NCI-H510A (cell line): ENCODE results near the gene GRXCR2.
"Not testable (repeated sequence)": the region's sequence is repeated elsewhere in the genome, so short reads cannot be mapped to it uniquely, and the experiment has no call there.

Source experiments
- DNase-seq: peaks from one replicate; lab custom pipeline; 2025; lab: John Stamatoyannopoulos, UW

Gene GRXCR2

GRCh38 chr5:145887217-145887616 lies 14.4 kb upstream of the GRXCR2 start:
- DNase-seq: no peak

- no peak for DNase-seq
Measured at GRCh38 chr5:145874765-145875164, 2.0 kb upstream of the GRXCR2 start.

DNA sequence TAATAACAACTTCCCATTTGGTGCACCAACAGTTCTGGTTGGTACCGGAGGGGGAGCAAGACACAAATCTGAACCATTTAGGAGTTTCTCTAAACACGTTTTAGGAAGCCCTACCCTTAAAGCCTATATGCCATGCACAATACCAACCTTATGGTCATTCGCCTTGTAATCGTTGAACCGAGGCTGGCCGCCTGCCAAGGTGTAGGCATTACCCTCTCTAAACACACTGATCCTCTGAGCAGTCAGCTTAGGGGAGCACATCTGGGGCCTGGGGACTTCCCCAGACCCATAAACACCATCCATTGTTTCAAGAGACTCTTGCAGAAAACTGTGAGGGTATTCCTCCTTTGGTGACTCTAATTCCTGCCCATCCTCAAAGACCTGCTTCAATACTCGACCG lies 328 bp downstream of the GRXCR2 start:
- no peak for DNase-seq

DNA sequence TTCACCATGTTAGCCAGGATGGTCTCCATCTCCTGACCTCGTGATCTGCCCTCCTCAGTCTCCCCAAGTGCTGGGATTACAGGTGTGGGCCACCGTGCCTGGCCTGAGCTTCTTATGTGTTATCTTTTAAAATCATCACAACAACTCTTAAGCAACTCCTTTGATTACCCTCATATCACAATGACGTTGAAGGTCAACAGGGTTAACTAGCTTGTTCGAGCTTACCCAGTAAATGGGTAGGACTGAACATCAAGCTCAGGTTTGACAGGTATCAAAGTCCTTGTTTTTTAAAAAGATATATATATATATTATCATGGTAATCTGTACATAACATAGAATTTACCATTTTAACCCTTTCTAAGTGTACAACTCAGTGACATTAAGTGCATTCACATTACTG lies 3.1 kb downstream of the GRXCR2 start:
- no peak for DNase-seq

DNA sequence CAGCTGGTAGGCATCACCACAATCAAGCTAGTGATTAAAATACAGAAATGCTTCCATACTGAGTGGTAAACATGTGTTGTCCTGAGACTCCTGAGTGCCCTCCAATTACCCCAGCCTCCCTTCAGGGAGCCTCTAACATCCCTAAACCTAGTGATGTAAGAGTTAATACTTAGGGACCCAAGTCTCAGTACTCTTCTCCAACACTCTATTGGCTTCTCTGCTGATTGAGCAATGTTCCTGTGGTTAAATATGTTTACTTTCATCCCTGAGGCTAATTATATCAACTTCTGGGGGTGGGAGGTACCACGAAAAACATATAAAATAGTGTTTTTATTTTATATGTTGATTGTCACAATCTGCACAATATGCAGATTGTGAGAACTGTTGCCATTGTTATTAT lies 5.0 kb downstream of the GRXCR2 start:
- no peak for DNase-seq

DNA sequence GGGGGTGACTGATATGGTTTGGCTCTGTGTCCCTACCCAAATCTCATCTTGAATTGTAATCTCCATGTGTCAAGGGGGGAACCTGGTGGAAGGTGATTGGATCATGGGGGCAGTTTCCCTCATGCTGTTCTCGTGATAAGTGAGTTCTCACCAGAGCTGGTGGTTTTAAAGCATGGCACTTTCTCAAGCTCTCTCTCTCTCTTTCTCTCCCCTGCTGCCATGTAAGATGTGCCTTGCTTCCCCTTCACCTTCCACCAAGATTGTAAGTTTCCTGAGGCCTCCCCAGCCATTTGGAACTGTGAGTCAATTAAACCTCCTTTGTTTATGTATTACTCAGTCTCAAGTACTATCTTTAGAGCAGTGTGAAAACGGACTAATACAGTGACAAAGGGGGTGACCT lies 8.4 kb downstream of the GRXCR2 start:
- DNase-seq: not testable (repeated sequence)

- no peak for DNase-seq
Measured at GRCh38 chr5:145863003-145863402, 9.8 kb downstream of the GRXCR2 start.

- no peak for DNase-seq
Measured at GRCh38 chr5:145859897-145860296, 12.9 kb downstream of the GRXCR2 start.

- no peak for DNase-seq
Measured at GRCh38 chr5:145859453-145859852, 13.4 kb downstream of the GRXCR2 start.

DNA sequence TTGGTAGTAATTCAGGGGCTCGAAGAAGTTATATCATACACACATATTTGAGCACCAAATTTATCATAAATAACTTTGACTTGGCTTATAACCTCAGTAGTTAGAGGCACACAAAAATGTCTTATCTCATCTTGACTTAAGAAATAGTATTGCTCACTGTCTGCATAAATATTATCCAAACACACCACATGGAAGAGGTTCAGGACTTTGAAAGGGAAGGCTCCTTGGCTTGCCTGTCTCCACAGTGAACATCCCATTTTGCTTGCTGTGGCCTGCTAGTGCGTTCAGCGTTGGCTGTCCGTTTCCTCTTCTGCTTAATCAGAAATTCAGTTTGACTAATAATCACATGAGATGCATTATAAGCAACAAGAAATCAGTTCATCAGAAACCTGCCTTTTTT lies 13.9 kb downstream of the GRXCR2 start:
- DNase-seq: no peak

DNA sequence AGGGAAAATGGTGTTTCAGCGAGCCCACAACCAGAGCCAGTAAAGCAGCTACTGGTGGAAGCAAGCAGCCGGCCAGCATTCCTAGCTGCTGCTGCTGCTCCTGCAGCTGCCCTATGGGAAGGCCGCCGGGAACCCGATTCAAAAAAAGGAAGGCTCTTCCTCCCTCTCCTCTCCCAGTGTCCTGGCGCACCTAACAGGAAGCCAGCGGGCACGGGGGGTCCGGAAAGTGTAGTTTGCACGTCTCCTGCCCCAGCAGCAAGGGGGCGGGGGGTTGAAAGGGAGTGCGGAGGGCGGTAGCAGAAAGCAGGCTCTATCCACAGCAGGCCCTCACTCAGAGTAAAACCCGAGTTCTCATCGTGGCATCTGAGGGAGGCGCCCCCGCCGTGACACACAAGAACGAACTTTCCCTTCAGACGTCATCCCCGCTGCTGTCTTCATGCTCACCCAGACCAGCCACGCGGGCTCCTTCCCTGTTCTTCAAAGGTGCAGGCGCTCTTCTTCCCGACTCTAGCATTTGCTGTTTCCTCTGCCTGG lies 16.5 kb downstream of the GRXCR2 start:
- no peak for DNase-seq

GRCh38 chr5:145855763-145856267 lies 17.0 kb downstream of the GRXCR2 start:
- no peak for DNase-seq

DNA sequence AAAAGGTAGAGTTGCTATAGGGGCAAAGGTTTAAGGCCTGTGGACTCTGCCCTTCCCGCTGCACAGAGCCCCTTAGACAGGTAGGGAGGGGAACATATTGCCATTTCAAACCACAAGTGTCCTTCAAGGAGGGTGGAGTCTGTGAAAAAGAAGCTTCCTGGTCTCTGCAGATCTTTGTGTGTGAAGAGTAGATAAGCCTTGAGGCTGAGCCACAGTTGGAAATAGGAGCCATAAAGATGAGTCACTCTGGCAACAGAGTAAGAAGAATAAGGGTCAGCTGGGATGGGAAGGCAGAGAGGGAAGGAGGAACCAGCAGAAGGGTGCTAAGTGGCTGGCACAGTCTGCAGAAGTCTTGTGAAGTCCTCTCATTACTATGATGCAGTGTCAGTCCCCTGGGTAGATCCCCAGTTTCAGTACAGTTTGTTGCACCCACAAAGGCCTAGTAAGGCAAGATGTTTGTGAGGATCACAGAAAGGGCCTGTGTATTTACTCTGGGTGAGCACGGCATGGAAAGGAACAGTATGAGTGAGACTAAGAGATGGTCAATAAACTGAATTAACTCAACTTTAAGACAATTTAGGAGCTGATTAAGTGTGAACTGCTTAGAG lies 18.1 kb downstream of the GRXCR2 start:
- no peak for DNase-seq

- no peak for DNase-seq
Measured at GRCh38 chr5:145853781-145854376, 18.9 kb downstream of the GRXCR2 start.

- DNase-seq: no peak
Measured at GRCh38 chr5:145852990-145853389, 19.8 kb downstream of the GRXCR2 start.

DNA sequence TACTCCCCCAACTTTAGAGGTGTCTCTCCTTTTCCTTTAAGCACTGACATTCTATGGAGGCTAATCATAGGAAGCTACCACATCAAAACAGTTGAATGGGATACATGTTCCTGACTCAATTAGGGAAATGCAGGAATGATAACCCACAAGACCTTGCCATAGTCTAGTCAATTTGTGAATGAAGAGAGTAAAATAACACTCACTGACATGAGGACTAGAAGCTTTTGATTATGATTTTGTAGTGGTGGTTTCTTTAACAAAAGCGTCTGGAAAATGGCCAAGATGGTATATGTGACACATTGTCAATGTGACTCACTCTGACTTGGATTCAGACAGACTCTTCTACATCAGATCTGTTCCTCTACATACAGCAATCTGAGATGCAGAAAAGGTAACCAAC lies 24.0 kb downstream of the GRXCR2 start:
- no peak for DNase-seq

DNA sequence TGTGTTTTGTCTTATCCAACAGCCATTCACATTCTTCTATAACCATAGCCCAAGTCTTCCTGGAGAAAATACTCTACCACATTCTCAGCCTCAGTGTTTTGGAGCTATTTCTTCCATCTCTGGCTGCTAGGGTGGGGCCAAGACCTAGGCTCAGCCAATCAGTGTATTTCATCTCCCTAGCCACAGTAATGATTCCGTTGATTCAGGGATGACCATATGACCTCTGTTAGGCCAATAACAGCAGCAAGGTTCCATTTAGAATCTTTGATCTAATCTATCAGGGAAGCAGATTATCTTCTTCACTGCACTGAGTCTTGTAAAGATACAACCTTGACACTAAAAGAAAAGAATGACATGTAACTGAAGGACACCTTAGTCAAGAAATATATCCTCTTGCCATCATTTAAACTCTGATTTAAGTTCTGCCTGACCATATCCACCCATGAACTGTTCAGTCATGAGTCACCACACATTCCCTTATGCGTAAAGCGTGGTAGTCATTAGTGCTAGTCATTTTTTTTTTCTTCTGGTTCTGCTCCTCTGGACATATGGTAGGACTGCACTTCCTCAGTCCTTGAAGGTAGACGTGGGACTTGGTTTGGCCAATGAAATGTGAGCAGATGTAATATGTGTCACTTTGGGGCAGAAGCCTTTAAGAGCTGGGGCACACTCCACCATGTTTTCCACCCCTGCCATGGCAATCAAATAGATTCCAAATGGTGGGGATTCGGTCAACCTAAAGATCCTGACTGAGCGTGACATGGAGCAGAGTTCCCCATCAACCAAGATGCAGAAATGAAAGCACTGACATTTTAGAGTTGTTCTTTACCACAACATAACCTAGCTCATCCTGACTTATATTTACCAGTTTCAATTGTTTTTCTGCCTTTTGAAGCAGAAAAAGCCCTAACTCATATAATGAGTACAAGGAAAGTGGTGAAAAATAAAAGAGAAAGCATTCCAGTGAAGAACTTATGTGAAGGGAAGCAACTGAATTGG lies 25.0 kb downstream of the GRXCR2 start:
- DNase-seq: no peak

DNA sequence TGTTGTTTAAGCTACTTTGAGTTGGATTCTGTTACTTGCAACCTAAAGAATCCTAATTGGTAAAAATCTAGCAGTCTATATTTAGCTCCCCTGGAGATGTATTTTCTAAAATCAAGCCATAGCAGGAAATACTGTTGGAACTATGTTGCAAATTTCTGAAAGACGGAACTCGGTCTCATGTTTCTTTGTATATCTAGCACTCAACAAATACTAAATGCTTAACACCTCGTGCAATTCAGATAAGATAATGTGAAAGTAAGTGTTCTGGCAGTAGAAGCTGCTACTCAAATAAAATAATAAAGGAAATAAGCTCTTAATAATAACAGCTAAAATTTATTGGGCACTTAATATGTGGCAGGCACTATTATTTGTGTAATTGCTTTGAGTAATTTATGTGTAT lies 26.7 kb downstream of the GRXCR2 start:
- no peak for DNase-seq

DNA sequence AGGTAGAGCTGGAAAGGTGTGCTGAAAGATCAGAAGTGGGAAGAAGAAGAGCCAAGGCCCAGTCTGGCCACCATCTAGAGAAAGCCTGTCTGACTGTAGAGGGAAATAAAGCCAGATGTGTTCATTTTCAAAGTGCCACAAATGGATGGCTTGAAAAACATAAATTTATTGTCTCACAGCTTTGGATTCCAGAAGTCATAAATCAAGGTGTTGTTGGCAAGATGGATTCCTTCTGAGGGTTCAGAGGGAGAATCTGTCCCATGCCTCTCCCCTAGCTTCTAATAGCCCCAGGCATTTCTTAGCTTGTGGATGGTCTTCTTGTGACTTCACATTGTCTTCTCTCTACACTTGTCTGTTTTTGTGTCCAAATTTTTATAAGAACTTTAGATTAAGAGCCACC lies 31.5 kb downstream of the GRXCR2 start:
- DNase-seq: no peak

- DNase-seq: no peak
Measured at GRCh38 chr5:145840458-145841132, 32.2 kb downstream of the GRXCR2 start.

DNA sequence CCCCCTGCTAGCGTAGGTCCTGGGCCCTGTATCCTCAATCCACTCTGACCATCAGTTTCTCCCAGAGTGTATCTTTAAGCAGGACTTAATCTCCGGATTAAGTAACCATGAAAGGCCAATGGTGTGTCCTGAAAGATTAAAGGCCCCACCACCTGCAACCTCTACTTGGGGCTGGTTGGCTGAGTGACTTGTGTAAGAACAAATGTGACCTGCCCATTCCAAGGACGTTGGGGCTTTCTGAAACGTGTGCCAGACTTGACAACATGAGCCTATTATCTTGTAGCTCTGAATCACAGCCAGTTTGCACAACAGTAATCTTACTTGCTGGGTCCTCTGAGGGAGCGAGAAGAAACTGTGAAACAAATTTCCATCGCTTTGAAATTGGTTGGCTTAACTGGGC lies 34.5 kb downstream of the GRXCR2 start:
- DNase-seq: no peak

DNA sequence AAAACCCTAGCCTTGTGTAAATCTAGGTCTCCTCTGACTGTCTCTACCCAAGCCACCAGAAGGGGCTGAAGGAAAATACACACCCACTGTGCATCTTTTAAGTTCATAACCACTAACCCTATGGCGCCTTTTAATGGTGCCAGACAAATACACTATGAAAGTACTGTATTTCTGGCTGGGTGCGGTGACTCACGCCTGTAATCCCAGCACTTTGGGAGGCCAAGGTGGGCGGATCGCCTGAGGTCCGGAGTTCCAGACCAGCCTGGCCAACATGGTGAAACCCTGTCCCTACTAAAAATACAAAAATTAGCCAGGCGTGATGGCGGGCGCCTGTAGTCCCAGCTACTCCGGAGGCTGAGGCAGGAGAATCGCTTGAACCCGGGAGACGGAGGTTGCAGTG lies 36.6 kb downstream of the GRXCR2 start:
- DNase-seq: not testable (repeated sequence)
